H9 (cell line): ENCODE results near the gene PLCXD3. TPM values are rescaled to one million over a fixed set of nuclear protein-coding genes. Genes with fewer than 3 reads are reported as not detected.

ENCODE experiments used
- DNase-seq: peaks from one replicate; pipeline ENCODE4 v3.0.0-alpha.2; 2017
- H2AFZ ChIP-seq: one replicate; pipeline ENCODE4 v1.6.1; 2013; ENCODE audit warnings: mild to moderate bottlenecking, low read length, control low read depth, moderate library complexity
- H2AK5ac ChIP-seq: 2 replicates; pipeline ENCODE4 v1.6.1; 2013; ENCODE audit warnings: low read length, control low read depth, mixed read lengths; ENCODE audit not compliant: insufficient read length
- H2BK120ac ChIP-seq: one replicate; pipeline ENCODE4 v1.6.1; 2013; ENCODE audit warnings: low read depth, mild to moderate bottlenecking, low read length, control low read depth, inconsistent platforms; ENCODE audit not compliant: poor library complexity, severe bottlenecking
- H2BK12ac ChIP-seq: 2 replicates; pipeline ENCODE4 v1.6.1; 2013; ENCODE audit warnings: low read length, control low read depth, mixed read lengths, low read depth; ENCODE audit not compliant: insufficient read length
- H2BK15ac ChIP-seq: 2 replicates; pipeline ENCODE4 v1.6.1; 2013; ENCODE audit warnings: low read depth, low read length, control low read depth
- H2BK20ac ChIP-seq: one replicate; pipeline ENCODE4 v1.6.1; 2013; ENCODE audit warnings: low read depth, mild to moderate bottlenecking, low read length, control low read depth, inconsistent platforms; ENCODE audit not compliant: poor library complexity, severe bottlenecking
- H2BK5ac ChIP-seq: 2 replicates; pipeline ENCODE4 v1.6.1; 2013; ENCODE audit warnings: low read length, control low read depth, mixed read lengths; ENCODE audit not compliant: insufficient read length
- H3K14ac ChIP-seq: 2 replicates; pipeline ENCODE4 v1.6.1; 2013; ENCODE audit warnings: low read length, control low read depth; ENCODE audit not compliant: insufficient read depth
- H3K18ac ChIP-seq: 2 replicates; pipeline ENCODE4 v1.6.1; 2013; ENCODE audit warnings: low read depth, mild to moderate bottlenecking, mixed read lengths, low read length, control low read depth; ENCODE audit not compliant: insufficient read length
- H3K23ac ChIP-seq: 2 replicates; pipeline ENCODE4 v1.6.1; 2013; ENCODE audit warnings: low read length, control low read depth, mixed read lengths, low read depth; ENCODE audit not compliant: insufficient read length
- H3K23me2 ChIP-seq: 2 replicates; pipeline ENCODE4 v1.6.1; 2013; ENCODE audit warnings: low read depth, mild to moderate bottlenecking, mixed read lengths, low read length, control low read depth; ENCODE audit not compliant: insufficient read length, poor library complexity, severe bottlenecking
- H3K27ac ChIP-seq: 2 replicates; pipeline ENCODE4 v1.5.1; 2013; ENCODE audit warnings: low read length, control low read depth, mixed read lengths, low read depth; ENCODE audit not compliant: insufficient read length
- H3K27me3 ChIP-seq: 2 replicates; pipeline ENCODE4 v1.6.1; 2013; ENCODE audit warnings: low read length, control low read depth, inconsistent platforms; ENCODE audit not compliant: insufficient read depth
- H3K4ac ChIP-seq: 2 replicates; pipeline ENCODE4 v1.6.1; 2013; ENCODE audit warnings: low read depth, mild to moderate bottlenecking, control low read depth, inconsistent platforms, low read length, moderate library complexity
- H3K4me1 ChIP-seq: 2 replicates; pipeline ENCODE4 v1.6.1; 2013; ENCODE audit warnings: low read length, control low read depth, inconsistent platforms; ENCODE audit not compliant: insufficient read depth
- H3K4me2 ChIP-seq: 2 replicates; pipeline ENCODE4 v1.6.1; 2013; ENCODE audit warnings: low read length, control low read depth, mixed read lengths; ENCODE audit not compliant: insufficient read length, insufficient read depth
- H3K56ac ChIP-seq: 2 replicates; pipeline ENCODE4 v1.6.1; 2013; ENCODE audit warnings: low read depth, mild to moderate bottlenecking, mixed read lengths, low read length, control low read depth; ENCODE audit not compliant: insufficient read length
- H3K79me1 ChIP-seq: 2 replicates; pipeline ENCODE4 v1.6.1; 2013; ENCODE audit warnings: low read depth, mild to moderate bottlenecking, moderate library complexity, low read length, control low read depth, inconsistent platforms; ENCODE audit not compliant: insufficient read depth, poor library complexity, severe bottlenecking
- H3K79me2 ChIP-seq: 2 replicates; pipeline ENCODE4 v1.6.1; 2013; ENCODE audit warnings: low read length, control low read depth, inconsistent platforms; ENCODE audit not compliant: insufficient read depth
- H3K9ac ChIP-seq: 2 replicates; pipeline ENCODE4 v1.6.1; 2013; ENCODE audit warnings: low read length, control low read depth, mixed read lengths; ENCODE audit not compliant: insufficient read length; ENCODE audit errors: extremely low read depth
- H3K9me3 ChIP-seq: one replicate; pipeline ENCODE4 v1.6.1; 2013; ENCODE audit warnings: low read depth, low read length, inconsistent platforms; ENCODE audit not compliant: control insufficient read depth
- H3T11ph ChIP-seq: one replicate; pipeline ENCODE4 v1.6.1; 2013; ENCODE audit warnings: mild to moderate bottlenecking, low read length, control low read depth, inconsistent platforms
- H4K20me1 ChIP-seq: one replicate; pipeline ENCODE4 v1.6.1; 2013; ENCODE audit not compliant: control insufficient read depth, insufficient read length, insufficient read depth
- H4K5ac ChIP-seq: 2 replicates; pipeline ENCODE4 v1.6.1; 2013; ENCODE audit warnings: low read depth, mild to moderate bottlenecking, mixed read lengths, low read length, control low read depth; ENCODE audit not compliant: insufficient read length
- H4K8ac ChIP-seq: replicated peaks from 2 replicates; pipeline ENCODE4 v1.6.1; 2013; ENCODE audit warnings: low read length, control low read depth, mixed read lengths, low read depth; ENCODE audit not compliant: insufficient read length
- H4K91ac ChIP-seq: 2 replicates; pipeline ENCODE4 v1.6.1; 2013; ENCODE audit warnings: low read depth, mild to moderate bottlenecking, moderate library complexity, mixed read lengths, low read length, control low read depth; ENCODE audit not compliant: insufficient read length
- H3K27ac Mint-ChIP-seq, 3 experiments: 2 replicates in 2 of 3; 3 replicates in 1 of 3; pipeline ENCODE4 v1.8.0; 2020 to 2021; ENCODE audit warnings: mixed read lengths in 3 of 3, mild to moderate bottlenecking in 1 of 3, moderate library complexity in 1 of 3
- H3K27me3 Mint-ChIP-seq: 2 replicates; pipeline ENCODE4 v1.8.0; 2021; ENCODE audit warnings: low read depth, mild to moderate bottlenecking, moderate library complexity, mixed read lengths
- H3K36me3 Mint-ChIP-seq, 3 experiments: 2 replicates in 2 of 3; 3 replicates in 1 of 3; pipeline ENCODE4 v1.8.0; 2020 to 2021; ENCODE audit warnings: low read depth in 3 of 3, mixed read lengths in 3 of 3; ENCODE audit not compliant: insufficient read depth in 1 of 3
- H3K4me1 Mint-ChIP-seq, 2 experiments: 2 replicates each; pipeline ENCODE4 v1.8.0; 2020; ENCODE audit warnings: mixed read lengths in 2 of 2
- H3K4me3 Mint-ChIP-seq, 2 experiments: 2 replicates in 1 of 2; 3 replicates in 1 of 2; pipeline ENCODE4 v1.8.0; 2020 to 2021; ENCODE audit warnings: mild to moderate bottlenecking in 2 of 2, mixed read lengths in 2 of 2, moderate library complexity in 1 of 2
- H3K9me3 Mint-ChIP-seq, 2 experiments: 2 replicates in 1 of 2; 3 replicates in 1 of 2; pipeline ENCODE4 v1.8.0; 2020; ENCODE audit warnings: mild to moderate bottlenecking in 2 of 2, mixed read lengths in 2 of 2, moderate library complexity in 1 of 2
- CTCF ChIP-seq: fragments of 200-600 bp; sonication (generic); conservative IDR thresholded peaks from 3 replicates; pipeline ENCODE4 v1.8.0; 2021; ENCODE audit warnings: antibody characterized with exemption, mild to moderate bottlenecking
- WGBS: extraction: QIAGEN DNeasy Blood & Tissue Kit; methylation state at CpG from one replicate; pipeline ENCODE4 v1.1.7; 2013; ENCODE audit warnings: missing lambda C conversion rate, low lambda C conversion rate, mixed read lengths; ENCODE audit not compliant: insufficient read length; ENCODE audit errors: extremely low coverage; 5-methylcytosine and 5-hydroxymethylcytosine counted together
- total RNA-seq: library from RNA; stranded (reverse); gene quantifications from 2 replicates; pipeline ENCODE4 v1.2.1, GENCODE V29; 2021

PLCXD3 gene
- total RNA-seq, 1 experiment from 2014 or later: not detected

DNA sequence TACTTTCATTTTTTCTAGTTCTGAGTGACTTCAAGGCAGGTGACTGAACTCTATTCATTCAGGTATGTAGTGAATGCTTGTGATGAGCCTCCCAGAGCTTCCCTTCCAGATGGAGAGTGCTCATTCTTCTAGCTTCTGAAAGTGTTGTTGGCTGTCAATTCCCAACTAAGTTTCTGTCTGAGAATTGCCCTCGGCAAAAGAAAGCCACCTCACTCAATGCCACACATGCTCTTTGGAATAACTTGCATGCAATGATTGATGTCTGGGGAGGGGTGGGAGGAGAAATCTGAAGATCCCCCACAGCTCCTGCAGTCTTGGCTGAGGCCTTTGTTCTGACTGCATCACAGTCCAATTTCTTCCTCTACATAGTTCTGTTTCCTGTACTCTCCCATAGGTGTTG lies 173.9 kb downstream of the PLCXD3 start:
- Histone ChIP-seq H3K23me2 (no peaks in the 10 kb centered on the region), H2BK12ac (no peak overlapping the region), H3K79me1 (no peaks in the 10 kb centered on the region), H2BK20ac (no peak overlapping the region), H2AK5ac (no peak overlapping the region), H3K18ac (no peak overlapping the region), H4K5ac (no peak overlapping the region), H3K79me2 (no peaks in the 10 kb centered on the region), H3K4ac (no peak overlapping the region), H3K4me2 (no peak overlapping the region), H2BK15ac (no peak overlapping the region), H3K56ac (no peak overlapping the region), H3K9me3 (no peaks in the 10 kb centered on the region), H3K9ac (no peak overlapping the region), H2BK120ac (no peak overlapping the region), H4K20me1 (no peaks in the 10 kb centered on the region), H3K27me3 (no peaks in the 10 kb centered on the region), H3K27ac (no peak overlapping the region), H2AFZ (no peak overlapping the region), H3K14ac (no peak overlapping the region), H2BK5ac (no peak overlapping the region), H3K4me1 (peaks cover 3% of the 10 kb centered on the region; the same call in 1 of the 2 replicates), H4K8ac (no peak overlapping the region), H3K23ac (no peak overlapping the region), H3T11ph (no peak overlapping the region), H4K91ac (no peak overlapping the region)
- no peak for TF ChIP-seq CTCF
- Mint-ChIP-seq H3K36me3 (no peaks in the 10 kb centered on the region), H3K27me3 (no peaks in the 10 kb centered on the region), H3K9me3 (no peaks in the 10 kb centered on the region; a peak in 2 of 5 replicates), H3K4me3 (no peak overlapping the region), H3K4me1 (peaks cover 10 to 17% of the 10 kb centered on the region in 2 experiments), H3K27ac (no peak overlapping the region; a peak in 1 of 7 replicates)
- no CpG with 5 or more reads among the region's 1 CpG for WGBS
- no peak for DNase-seq
